HG02884 (cell line): ENCODE measurements around the gene CIC.
"Not testable (repeated sequence)": the region's sequence is repeated elsewhere in the genome, so short reads cannot be mapped to it uniquely, and the experiment has no call there.

Source experiments
- ATAC-seq: cut with Tn5 transposase; IDR thresholded peaks from one replicate; pipeline ENCODE4 v1.9.1; 2021; ENCODE audit warnings: mild to moderate bottlenecking, moderate library complexity; ENCODE audit not compliant: unreplicated experiment

The CIC gene

DNA sequence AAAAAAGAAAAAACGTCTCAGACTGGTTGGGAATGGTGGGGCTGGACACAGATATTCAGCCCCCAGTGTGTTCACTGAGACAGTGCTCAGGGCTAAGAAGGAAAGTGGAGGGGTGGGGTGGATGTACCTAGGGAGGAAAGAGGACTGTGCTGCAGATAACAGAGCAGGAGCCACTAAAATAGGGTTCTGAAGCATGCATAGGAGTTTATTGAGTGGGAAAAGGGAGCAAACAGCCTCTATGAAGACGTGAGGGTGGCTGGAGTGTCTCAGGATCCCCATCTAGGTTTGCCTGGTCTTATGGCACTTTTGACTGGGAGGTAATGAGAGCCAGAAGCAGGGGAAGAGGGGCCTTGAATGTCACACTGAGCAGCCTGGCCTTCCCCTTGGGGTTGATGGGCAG lies 59.8 kb downstream of the CIC start:
- no peak for ATAC-seq

DNA sequence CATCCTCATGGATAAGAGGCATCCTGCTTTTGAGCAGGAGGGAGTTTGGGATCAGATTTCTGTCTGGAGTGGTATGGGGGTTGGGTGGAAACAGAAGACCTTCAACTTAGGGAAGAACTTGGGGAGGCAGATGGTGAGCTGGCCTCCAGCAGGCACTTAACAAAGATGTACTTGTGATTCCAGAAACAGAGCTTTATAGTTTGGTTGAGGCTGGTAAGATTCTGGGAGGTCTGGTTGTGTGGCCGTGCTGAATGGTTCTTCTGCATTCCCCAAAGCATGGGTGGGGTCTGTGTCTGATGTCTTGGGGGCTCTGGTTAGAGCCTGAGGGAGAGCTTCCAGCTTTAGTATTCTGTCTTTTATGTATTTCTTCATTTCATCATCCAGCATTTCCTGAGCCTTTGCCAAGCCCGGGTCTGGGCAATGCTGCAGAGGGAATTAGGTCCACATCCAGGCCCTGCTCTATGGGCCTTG lies 61.2 kb downstream of the CIC start:
- ATAC-seq = no peak

DNA sequence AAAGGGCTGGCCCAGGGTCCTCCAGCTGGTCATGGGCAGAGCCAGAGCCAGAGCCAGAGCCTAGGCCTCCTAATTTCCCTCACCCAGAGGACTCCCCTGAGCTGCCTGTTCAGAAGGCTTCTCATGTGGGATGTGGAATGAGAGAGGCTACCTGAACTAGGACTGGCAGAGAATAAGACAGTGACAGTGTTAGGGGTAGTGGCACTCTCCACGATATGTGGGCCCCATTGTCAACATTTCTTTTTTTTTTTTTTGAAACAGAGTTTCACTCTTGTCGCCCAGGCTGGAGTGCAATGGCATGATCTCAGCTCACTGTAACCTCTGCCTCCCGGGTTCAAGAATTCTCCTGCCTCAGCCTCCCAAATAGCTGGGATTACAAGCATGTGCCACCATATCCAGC lies 62.3 kb downstream of the CIC start:
- ATAC-seq = not testable (repeated sequence)

- no peak for ATAC-seq
Observed at GRCh38 chr19:42332059-42332458, 63.0 kb downstream of the CIC start.

GRCh38 chr19:42333018-42333417 lies 64.0 kb downstream of the CIC start:
- ATAC-seq = no peak

DNA sequence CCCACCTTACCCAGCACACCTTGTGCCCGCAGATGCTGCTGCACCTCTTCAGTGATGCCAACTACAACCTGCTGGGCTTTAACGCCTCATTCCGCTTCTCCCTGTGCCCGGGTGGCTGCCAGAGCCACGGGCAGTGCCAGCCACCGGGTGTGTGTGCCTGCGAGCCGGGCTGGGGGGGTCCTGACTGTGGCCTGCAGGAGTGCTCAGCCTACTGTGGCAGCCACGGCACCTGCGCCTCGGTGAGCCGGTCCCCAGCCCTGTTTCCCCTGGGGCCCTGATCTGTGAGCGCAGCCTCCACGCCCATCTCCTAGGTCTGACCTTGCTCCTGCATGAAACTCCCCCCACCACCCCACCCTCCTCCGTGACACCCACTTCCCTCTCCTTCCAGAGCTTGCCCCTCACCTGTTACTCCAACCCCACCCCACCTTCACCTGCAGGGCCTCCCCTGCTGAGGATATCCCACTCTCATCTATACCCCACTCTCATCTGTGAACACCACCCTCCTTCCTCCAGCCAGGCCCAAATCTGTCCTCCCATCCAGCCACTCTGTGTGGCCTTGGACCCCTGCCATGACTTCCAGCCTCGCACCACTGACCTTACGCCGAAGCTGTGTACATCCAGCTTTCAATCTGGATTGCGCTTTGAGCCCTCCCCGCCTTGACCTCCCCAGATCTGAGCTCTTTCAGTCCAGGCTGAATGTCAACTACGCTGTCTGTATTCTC lies 65.1 kb downstream of the CIC start:
- ATAC-seq = no peak

GRCh38 chr19:42334697-42335373 lies 65.8 kb downstream of the CIC start:
- no peak for ATAC-seq

DNA sequence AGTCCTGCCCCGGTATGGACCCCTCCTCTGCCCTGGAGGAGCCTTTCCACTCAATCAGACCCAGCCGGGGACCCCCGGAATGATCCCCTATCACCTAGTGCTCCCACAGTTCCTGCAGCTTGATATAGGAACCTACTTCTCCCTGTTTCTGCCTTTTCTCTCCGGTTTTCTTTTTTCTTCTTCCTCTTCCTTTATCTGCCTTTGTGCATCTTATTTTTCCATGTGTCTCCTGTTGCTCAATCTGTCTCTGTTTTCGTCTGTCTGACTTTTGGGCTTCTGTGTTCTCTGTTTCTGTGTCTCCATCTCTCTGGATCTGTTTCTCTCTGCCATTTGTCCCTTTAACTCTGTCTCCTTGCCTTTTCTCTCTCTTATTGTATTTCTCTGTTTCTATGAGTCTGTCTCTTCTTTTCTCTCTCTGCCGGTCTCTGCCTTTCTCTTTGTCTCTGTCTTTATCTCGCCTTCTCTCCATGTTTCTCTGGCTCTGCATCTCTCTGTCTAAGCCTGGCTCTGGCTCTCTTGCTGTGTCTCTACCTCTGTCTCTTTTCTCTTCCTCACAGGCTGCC lies 66.4 kb downstream of the CIC start:
- ATAC-seq = no peak

DNA sequence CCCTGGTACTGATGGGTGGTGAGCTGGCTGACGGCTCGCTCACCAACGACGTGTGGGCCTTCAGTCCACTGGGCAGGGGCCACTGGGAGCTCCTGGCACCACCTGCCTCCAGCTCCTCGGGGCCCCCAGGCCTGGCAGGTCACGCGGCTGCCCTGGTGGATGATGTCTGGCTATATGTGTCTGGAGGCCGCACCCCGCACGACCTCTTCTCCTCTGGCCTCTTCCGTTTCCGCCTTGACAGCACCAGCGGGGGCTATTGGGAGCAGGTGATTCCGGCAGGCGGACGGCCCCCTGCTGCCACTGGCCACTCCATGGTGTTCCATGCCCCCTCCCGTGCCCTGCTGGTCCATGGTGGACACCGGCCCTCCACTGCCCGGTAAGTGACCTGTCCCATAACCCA lies 66.9 kb downstream of the CIC start:
- no peak for ATAC-seq

GRCh38 chr19:42339126-42339860 lies 70.2 kb downstream of the CIC start:
- ATAC-seq = not testable (repeated sequence)

GRCh38 chr19:42339922-42340321 lies 70.9 kb downstream of the CIC start:
- ATAC-seq = not testable (repeated sequence)

- ATAC-seq = no peak
Observed at GRCh38 chr19:42343344-42344110, 74.5 kb downstream of the CIC start.

DNA sequence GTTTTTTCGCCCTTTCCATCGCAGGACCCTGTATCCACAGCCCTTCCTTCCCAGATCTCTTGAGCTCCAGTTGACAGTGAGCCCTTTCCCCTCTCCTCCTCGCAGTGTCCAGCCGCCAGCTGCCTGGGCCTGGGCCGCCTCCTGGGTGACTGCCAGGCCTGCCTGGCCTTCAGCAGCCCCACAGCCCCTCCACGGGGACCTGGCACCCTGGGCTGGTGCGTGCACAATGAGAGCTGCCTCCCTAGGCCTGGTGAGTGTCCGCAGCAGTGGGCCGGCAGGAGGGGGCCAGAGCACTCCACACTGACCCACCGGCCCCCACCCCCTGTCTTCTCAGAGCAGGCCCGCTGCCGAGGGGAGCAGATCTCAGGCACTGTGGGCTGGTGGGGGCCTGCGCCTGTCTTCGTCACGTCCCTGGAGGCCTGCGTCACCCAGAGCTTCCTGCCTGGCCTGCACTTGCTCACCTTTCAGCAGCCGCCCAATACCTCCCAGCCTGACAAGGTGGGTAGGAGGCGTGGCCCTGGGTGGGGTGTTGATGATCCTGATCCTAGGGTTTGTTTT lies 75.4 kb downstream of the CIC start:
- no peak for ATAC-seq
